ENCODE data around the gene FAM210A.
"Not testable (repeated sequence)": the region's sequence is repeated elsewhere in the genome, so short reads cannot be mapped to it uniquely, and the experiment has no call there.

DNA sequence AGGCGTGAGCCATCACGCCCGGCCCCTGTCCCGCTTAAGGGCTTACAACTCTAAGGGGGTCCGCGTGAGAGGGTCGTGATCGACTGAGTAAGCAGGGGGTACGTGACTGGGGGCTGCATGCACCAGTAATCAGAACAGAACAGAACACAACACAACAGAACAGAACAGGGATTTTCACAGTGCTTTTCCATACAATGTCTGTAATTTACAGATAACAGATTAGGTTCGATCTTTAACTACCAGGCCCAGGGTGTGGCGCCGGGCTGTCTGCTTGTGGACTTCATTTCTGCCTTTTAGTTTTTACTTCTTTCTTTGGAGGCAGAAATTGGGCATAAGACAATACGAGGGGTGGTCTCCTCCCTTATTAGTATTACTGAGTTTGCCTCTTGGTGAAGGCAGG is 49.0 kb downstream of the FAM210A start:
- TF ChIP-seq, protein P1, sequence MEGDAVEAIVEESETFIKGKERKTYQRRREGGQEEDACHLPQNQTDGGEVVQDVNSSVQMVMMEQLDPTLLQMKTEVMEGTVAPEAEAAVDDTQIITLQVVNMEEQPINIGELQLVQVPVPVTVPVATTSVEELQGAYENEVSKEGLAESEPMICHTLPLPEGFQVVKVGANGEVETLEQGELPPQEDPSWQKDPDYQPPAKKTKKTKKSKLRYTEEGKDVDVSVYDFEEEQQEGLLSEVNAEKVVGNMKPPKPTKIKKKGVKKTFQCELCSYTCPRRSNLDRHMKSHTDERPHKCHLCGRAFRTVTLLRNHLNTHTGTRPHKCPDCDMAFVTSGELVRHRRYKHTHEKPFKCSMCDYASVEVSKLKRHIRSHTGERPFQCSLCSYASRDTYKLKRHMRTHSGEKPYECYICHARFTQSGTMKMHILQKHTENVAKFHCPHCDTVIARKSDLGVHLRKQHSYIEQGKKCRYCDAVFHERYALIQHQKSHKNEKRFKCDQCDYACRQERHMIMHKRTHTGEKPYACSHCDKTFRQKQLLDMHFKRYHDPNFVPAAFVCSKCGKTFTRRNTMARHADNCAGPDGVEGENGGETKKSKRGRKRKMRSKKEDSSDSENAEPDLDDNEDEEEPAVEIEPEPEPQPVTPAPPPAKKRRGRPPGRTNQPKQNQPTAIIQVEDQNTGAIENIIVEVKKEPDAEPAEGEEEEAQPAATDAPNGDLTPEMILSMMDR (IDR thresholded peaks at IDR 0.05): not testable (repeated sequence)
- TF ChIP-seq EP300, POLR2A, POLR2AphosphoS5 (IDR thresholded peaks at IDR 0.05): not testable (repeated sequence)

Measured in stomach (tissue), 4 donors.